NCI-H345 (cell line): ENCODE measurements around the gene PGLYRP4.

Experiments
- DNase-seq: peaks from one replicate; lab custom pipeline; 2025; lab: John Stamatoyannopoulos, UW

Gene PGLYRP4

GRCh38 chr1:153374071-153374470 lies 25.4 kb upstream of the PGLYRP4 start:
- no peak for DNase-seq

DNA sequence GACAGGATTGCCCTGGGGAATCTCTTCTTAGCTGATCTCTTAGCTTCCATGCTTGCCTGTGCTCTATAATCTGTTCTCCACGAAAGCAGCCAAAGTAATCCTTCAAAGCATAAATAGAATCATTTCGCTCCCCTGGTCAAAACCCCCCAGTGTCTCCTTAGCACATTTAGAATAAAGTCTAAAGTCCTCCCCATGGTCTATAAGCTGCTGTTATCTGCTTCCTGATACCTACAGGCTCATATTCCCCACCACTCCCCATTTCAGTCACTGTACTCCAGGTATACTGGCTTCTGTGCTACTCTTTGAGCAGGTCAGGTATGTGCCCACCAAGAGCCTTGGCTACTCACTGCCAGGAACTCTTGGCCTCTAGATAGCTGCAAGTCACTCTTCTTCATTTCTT lies 23.9 kb upstream of the PGLYRP4 start:
- DNase-seq = no peak

GRCh38 chr1:153371231-153371630 lies 22.6 kb upstream of the PGLYRP4 start:
- DNase-seq = no peak

DNA sequence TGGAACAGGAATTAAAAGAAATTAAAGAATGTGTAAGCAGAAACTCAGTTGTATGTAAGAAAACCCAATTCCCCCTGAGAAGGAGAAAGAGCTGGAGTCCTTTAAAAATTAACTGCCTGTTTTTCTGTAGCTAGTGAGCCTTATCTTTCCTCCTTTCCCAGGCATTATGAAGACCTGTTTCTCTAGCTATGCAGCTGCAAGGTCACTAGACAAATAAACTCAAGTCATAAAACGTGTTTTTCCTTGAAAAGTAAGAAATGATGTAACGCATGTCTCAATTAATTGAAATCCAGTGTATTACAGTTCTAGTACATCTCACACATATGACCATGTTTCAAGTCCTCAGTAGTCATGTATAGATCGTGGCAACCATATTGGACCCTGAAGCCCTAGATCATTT lies 21.5 kb upstream of the PGLYRP4 start:
- no peak for DNase-seq

- no peak for DNase-seq
These were observed 19.9 kb upstream of the PGLYRP4 start for GRCh38 chr1:153368495-153368894.

DNA sequence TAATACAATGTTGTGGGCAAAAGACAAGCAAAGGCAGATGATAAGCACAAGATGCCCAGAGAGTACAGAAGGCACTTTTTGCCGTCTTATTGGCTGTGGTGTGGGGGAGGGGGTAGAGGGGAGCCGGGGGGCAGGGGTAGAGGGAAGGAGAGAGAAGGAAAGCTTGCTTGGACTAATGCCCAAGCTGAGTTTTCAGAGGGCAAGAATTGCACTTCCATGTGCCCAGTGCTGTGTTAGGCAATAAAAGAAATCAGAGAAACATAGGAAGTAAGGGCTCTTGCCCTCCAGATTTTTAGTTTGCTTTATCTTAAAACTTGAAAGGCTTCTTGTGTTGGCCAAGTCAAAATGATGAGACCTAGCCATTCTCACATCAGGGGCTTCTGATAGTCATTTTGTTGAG lies 18.4 kb upstream of the PGLYRP4 start:
- DNase-seq = no peak

DNA sequence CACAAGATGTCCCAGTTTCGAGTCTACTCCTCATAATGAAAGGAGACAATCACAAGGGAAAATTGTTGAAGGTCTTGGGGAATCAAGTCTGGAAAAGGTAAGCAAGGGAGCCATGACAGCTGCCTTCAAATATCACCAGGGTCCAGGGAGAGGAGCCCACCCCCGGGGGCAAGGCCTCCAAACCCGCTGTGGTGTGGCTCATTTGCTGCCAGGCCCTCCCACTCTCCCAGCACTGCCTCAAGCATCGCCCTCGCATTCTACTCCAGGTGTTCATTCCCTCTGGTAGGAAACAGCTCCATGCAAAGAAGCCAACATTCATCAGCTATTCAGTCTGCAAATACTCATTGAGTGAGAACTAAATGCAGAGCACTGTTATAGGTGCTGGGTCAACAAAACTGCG lies 17.6 kb upstream of the PGLYRP4 start:
- DNase-seq = no peak

GRCh38 chr1:153365696-153366095 lies 17.1 kb upstream of the PGLYRP4 start:
- no peak for DNase-seq

- DNase-seq = no peak
These were observed 16.4 kb upstream of the PGLYRP4 start for GRCh38 chr1:153364766-153365666.

DNA sequence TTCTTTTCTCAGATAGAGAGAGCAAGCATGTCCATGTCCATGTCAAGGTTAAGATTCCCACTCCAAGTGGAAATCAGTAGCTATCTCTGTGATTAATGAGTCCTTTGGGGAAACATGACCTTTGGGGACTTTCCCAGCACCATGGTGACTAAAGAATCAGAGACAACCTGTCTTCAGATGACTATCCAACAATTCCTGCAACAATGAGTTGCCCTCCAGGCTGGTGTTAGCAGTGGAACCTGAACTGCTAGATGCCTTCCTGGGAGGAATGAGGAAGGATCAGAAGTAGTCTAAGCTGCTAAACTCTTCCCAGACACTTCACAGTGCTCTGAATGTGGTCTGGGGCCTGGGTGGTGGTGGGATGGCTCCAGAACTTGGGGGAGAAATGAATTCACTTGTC lies 15.5 kb upstream of the PGLYRP4 start:
- no peak for DNase-seq

- no peak for DNase-seq
These were observed 15.0 kb upstream of the PGLYRP4 start for GRCh38 chr1:153363641-153364040.

- no peak for DNase-seq
These were observed 13.6 kb upstream of the PGLYRP4 start for GRCh38 chr1:153362187-153362775.

DNA sequence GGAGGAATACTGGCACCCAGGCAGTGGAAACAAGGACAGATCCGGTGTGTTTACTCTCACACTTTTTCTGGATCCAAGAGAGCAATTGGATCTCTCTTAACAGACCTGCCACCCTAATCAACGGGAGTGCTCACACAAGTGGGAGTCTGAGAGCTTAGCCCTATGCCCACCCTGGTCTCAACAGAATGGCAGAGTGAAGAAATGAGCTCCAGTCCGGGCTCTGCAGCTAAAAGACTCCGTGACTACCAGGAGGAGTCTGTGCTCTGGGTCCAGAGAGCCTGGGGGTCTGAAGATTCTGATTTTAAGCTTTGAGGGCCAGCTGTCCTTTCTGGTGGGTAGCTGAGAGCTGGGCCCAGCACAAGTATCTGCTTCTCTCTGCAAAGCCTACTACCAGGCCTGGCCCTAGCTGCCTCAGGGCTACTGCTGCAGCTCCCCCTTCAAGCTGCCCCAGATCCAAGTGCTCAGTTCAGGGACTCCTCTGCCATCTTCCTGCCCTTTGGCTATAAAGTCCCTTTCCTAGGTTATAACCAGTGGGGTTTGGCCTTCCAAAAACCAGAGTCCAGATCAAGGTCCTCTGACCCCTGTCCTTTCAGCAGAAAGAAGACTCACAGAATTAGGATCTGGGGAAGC lies 13.0 kb upstream of the PGLYRP4 start:
- no peak for DNase-seq

GRCh38 chr1:153360592-153361479 lies 12.2 kb upstream of the PGLYRP4 start:
- no peak for DNase-seq

DNA sequence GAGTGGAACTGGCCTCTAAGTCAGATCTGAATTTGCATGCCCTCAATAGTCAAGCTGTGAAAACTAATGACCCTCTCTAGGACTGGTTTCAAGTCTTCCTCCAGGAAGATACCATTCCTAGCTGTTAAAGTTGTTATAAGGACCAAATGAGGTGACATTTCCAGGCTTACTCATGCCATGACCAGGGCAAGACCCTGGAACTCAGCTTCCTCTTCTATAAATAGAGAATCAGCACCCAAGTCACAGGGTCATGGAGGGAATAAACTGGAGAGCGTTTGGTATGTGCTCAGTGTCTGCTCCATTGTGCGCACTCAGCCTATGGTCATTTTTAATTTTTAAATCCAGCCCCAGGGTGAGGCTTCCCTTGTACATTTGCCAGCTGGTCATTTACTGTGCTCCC lies 11.5 kb upstream of the PGLYRP4 start:
- DNase-seq = no peak

DNA sequence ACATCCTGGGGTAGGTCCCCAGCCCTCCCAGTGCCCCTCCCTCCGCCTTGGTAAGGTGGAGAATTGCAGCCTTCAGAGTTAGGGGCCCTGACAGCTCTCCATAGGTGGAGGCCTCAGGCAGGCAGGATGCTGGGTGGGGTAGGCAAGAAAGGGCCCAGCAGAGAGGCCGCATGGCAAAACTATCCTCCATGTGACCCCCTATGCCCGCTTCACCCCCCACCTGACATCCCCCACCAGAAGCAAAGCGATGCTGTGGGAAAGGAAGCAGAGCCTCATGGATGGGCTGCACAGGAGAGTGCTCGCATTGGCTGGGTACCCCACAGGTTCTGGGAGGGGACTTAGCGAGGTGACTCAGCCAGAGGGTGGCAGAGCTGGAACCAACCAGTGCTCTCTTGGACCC lies 10.6 kb upstream of the PGLYRP4 start:
- no peak for DNase-seq

- no peak for DNase-seq
These were observed 10.0 kb upstream of the PGLYRP4 start for GRCh38 chr1:153358691-153358975.

DNA sequence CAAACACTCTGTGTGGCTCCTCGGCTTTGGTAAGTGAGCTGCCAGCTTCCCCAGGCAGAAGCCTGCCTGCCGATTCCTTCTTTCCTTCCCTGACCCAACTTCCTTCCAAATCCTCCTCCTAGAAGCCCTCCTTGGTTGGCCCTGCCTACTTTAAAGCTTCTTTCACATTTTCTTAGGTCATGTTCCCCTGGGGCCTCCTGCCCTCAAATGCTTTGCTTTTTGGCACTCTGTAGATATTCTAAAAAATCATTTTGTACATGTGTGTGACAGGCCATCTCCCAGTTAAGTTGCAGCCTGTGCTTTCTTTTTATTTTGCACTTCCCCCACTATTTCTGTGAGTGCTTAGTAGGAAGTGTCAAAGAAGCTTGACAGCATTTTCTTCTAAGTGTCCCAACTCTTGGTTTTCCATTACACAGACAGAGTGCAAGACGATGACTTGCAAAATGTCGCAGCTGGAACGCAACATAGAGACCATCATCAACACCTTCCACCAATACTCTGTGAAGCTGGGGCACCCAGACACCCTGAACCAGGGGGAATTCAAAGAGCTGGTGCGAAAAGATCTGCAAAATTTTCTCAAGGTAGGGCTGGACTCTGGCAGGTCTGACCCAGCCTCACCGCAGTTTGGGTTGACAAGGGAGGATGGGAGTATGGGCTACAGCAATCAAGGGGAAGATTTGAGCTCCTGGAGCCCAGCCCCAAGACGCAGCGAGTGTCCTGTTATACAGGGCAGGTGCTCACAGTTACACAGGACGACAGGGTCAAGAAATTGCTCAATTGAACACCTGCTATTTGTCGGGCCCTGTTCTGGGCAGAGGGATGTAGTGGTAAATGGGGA lies 9.4 kb upstream of the PGLYRP4 start, which contains the start of gene S100A9:
TSS of gene S100A9 (plus strand) at position 2 of the 838 bp plus-strand sequence. CDS start at position 432, 430 bp downstream.
- no peak for DNase-seq

GRCh38 chr1:153357076-153357852 lies 8.6 kb upstream of the PGLYRP4 start:
- DNase-seq = no peak

DNA sequence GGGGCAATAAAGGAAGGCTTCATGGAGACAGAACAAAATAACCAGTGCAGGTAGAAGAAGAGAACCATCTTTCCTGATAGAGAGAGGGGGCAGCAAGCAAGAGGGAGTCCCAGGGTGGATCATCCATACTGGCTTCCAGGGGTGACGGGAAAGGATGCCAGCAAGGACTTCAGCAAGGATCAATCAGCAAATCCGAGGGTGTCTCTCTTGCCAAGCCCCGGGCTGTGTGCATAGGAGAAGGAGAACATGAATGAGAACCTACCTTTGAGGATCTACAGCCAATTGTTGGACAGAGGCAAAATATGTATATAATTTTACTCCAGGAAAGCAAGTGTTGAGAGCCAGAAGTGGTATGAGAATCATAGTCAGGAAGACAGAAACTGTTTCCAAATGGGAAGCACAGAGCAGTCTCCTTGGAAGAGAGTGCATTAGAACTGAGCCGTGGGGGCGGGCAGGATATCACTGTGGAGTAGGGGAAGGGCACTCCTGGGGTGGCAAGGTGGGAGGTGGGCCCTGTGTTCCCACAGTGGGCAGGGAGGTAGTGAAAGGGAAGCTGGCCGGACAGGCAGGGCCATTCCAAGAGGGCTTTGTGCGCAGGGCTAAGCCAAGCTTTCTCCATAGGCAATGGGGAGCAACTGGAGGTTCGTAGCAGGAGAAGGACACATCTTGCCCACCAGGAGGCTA lies 7.9 kb upstream of the PGLYRP4 start:
- DNase-seq = no peak
